Loucy (cell line): ENCODE measurements around the gene EXD3.

Source experiments
- EZH2phosphoT487 ChIP-seq: fragments of 200-600 bp; IDR thresholded peaks from 2 replicates; pipeline ENCODE4 v1.6.1; 2018; ENCODE audit warnings: antibody characterized with exemption, mild to moderate bottlenecking, moderate library complexity, borderline replicate concordance
- TF ChIP-seq, protein P1 (sequence below): fragments of 200-600 bp; sonication (generic); conservative IDR thresholded peaks from 2 replicates; pipeline ENCODE4 v1.5.1; 2014; ENCODE audit warnings: mild to moderate bottlenecking, antibody characterized with exemption, low read length

GRCh38 chr9:137393176-137394150 lies 29.5 kb downstream of the EXD3 start:
- TF ChIP-seq, protein P1, sequence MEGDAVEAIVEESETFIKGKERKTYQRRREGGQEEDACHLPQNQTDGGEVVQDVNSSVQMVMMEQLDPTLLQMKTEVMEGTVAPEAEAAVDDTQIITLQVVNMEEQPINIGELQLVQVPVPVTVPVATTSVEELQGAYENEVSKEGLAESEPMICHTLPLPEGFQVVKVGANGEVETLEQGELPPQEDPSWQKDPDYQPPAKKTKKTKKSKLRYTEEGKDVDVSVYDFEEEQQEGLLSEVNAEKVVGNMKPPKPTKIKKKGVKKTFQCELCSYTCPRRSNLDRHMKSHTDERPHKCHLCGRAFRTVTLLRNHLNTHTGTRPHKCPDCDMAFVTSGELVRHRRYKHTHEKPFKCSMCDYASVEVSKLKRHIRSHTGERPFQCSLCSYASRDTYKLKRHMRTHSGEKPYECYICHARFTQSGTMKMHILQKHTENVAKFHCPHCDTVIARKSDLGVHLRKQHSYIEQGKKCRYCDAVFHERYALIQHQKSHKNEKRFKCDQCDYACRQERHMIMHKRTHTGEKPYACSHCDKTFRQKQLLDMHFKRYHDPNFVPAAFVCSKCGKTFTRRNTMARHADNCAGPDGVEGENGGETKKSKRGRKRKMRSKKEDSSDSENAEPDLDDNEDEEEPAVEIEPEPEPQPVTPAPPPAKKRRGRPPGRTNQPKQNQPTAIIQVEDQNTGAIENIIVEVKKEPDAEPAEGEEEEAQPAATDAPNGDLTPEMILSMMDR, result no peak
- no peak for TF ChIP-seq EZH2phosphoT487
